ENCODE results near the gene TMEM247. TPM values are rescaled to one million over a fixed set of nuclear protein-coding genes. Genes with fewer than 3 reads are reported as not detected.

The TMEM247 gene
- total RNA-seq, 4 donors from 2014 or later = not detected

- WGBS, 2 donors = 86% methylated on average over 7 of the region's 7 CpGs
- TF ChIP-seq POLR2A (IDR thresholded peaks at IDR 0.05) = no peak
- H3K27ac ChIP-seq = no peak overlapping the region
- H3K4me3 ChIP-seq (replicated peaks in 1 of 3) = no peak overlapping the region
- no peaks in the 10 kb centered on the region for H3K36me3 ChIP-seq
- H3K9me3 ChIP-seq = no peaks in the 10 kb centered on the region
- intact Hi-C loops (cut with DNase I) = no loop called here
- no peaks in the 10 kb centered on the region for H3K4me1 ChIP-seq
- no peaks in the 10 kb centered on the region for H3K27me3 ChIP-seq
- DNase-seq = no peak
Observed at GRCh38 chr2:46530639-46531038, 51.3 kb downstream of the TMEM247 start.

- H3K4me1 ChIP-seq = no peaks in the 10 kb centered on the region
- TF ChIP-seq POLR2A (IDR thresholded peaks at IDR 0.05) = no peak
- no peak for TF ChIP-seq CTCF (IDR thresholded peaks at IDR 0.05)
- no peak for DNase-seq
- H3K27me3 ChIP-seq = no peaks in the 10 kb centered on the region
- no peaks in the 10 kb centered on the region for H3K9me3 ChIP-seq
- intact Hi-C loops (cut with DNase I) = no loop called here
- no peaks in the 10 kb centered on the region for H3K36me3 ChIP-seq
- no peak overlapping the region for H3K27ac ChIP-seq
- no peak overlapping the region for H3K4me3 ChIP-seq (replicated peaks in 1 of 3)
Observed at GRCh38 chr2:46531863-46532262, 52.5 kb downstream of the TMEM247 start.

Small RNAs within 50 kb of the gene (small RNA-seq; reads per million reads assigned to genes)
- gene RN7SL817P = not detected

Other genes starting within 250 kb of the TMEM247 start
- gene EPAS1, start 182.2 kb upstream of the TMEM247 start, total RNA-seq = 100 to 1,000 TPM; 124 to 563 (median 182) TPM
- 100 to 1,000 TPM in 2 of 4 donors, 10 to 100 TPM in 2; 85.1 to 114 (median 103) TPM for gene RHOQ, start 62.9 kb downstream of the TMEM247 start, total RNA-seq
- 10 to 100 TPM in 1 of 4 donors, 1 to 10 TPM in 3; 4.2 to 11.4 (median 6.7) TPM for gene ATP6V1E2, start 63.0 kb downstream of the TMEM247 start, total RNA-seq
- gene PIGF, start 137.5 kb downstream of the TMEM247 start, total RNA-seq = 10 to 100 TPM; 20.4 to 35.7 (median 26.8) TPM
- 10 to 100 TPM; 16.6 to 20.2 (median 19.0) TPM for gene CRIPT, start 137.7 kb downstream of the TMEM247 start, total RNA-seq
- gene SOCS5, start 219.7 kb downstream of the TMEM247 start, total RNA-seq = 10 to 100 TPM; 24.2 to 42.8 (median 30.8) TPM